ENCODE data around the gene PPP2R5E. TPM values are rescaled to one million over a fixed set of nuclear protein-coding genes. Genes with fewer than 3 reads are reported as not detected.

The PPP2R5E gene
- total and polyA plus RNA-seq, 2 of the 8 experiments (the other 6 are each of a cell fraction or from before 2014, with no cell fraction given), result 6.8 to 64.6 TPM

DNA sequence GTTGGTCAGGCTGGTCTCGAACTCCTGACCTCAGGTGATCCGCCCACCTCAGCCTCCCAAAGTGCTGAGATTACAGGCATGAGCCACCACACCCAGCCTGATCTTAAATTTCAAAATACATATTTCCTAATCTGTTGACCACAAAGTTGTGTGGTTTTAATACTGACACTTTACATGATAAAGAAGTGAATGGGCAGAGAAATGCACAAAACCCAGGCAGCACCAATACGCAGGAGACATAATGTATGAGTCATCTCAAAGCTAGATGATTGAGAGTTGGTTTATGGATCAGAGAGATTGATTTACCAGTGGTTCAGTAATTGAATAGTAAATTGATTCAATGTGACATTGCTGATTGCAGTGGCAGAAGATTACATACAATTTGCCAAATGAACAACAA lies 19.2 kb upstream of the PPP2R5E start:
- Histone ChIP-seq H2AFZ (ENCODE audit: low read length) (no peak overlapping the region), H3K23me2 (ENCODE audit: low read depth, low read length) (no peaks in the 10 kb centered on the region), H2BK12ac (ENCODE audit: low read depth, low read length) (no peak overlapping the region), H3K9me3 (ENCODE audit: insufficient read depth in 2 of 2, low read depth in 1 of 2, low read length in 1 of 2) (no peaks in the 10 kb centered on the region), H3K79me2 (ENCODE audit: control insufficient read depth in 1 of 2, insufficient read depth in 2 of 2, low read length in 2 of 2) (no peaks in the 10 kb centered on the region), H2BK5ac (ENCODE audit: low read depth, low read length) (no peak overlapping the region), H2BK15ac (ENCODE audit: low read length) (no peak overlapping the region), H3K27me3 (replicated peaks in 1 of 4; ENCODE audit: control insufficient read depth in 3 of 4, extremely low read depth in 1 of 4, insufficient read depth in 3 of 4, low read length in 3 of 4) (no peaks in the 10 kb centered on the region), H4K5ac (ENCODE audit: insufficient read length, low read depth, low read length) (no peak overlapping the region), H3K4me3 (ENCODE audit: extremely low read depth in 1 of 4, insufficient read depth in 2 of 4, low read depth in 3 of 4, low read length in 4 of 4) (no peak overlapping the region), H3K79me1 (ENCODE audit: low read depth, low read length) (no peaks in the 10 kb centered on the region), H3K56ac (replicated peaks; ENCODE audit: insufficient read length, low read depth, low read length) (no peak overlapping the region), H3K9ac (replicated peaks in 1 of 4; ENCODE audit: extremely low read depth in 1 of 4, low read depth in 3 of 4, low read length in 3 of 4) (no peak overlapping the region), H3K27ac (ENCODE audit: low read depth, low read length) (no peak overlapping the region), H2BK120ac (replicated peaks; ENCODE audit: low read depth, low read length) (no peak overlapping the region), H3K4ac (replicated peaks; ENCODE audit: insufficient read length, low read depth, low read length) (no peak overlapping the region), H3K23ac (ENCODE audit: insufficient read length) (no peak overlapping the region), H2AK5ac (ENCODE audit: low read depth, low read length) (no peak overlapping the region), H4K8ac (ENCODE audit: extremely low read depth, insufficient read depth, low read length) (no peak overlapping the region), H3K14ac (ENCODE audit: insufficient read length) (no peak overlapping the region), H3K18ac (ENCODE audit: extremely low read depth, low read length) (no peak overlapping the region), H4K91ac (replicated peaks; ENCODE audit: insufficient read length, low read length) (no peak overlapping the region), H3K4me2 (ENCODE audit: insufficient read depth in 1 of 2, low read depth in 2 of 2, low read length in 2 of 2) (no peak overlapping the region), H3K36me3 (ENCODE audit: control insufficient read depth in 2 of 4, insufficient read depth in 4 of 4, low read length in 3 of 4) (no peaks in the 10 kb centered on the region), H3K4me1 (replicated peaks in 1 of 4; ENCODE audit: control insufficient read depth in 3 of 4, insufficient read depth in 4 of 4, low read length in 3 of 4) (no peaks in the 10 kb centered on the region), H4K20me1 (replicated peaks in 1 of 2; ENCODE audit: control insufficient read depth in 1 of 2, insufficient read depth in 2 of 2, low read length in 2 of 2) (no peaks in the 10 kb centered on the region), H2BK20ac (ENCODE audit: low read length) (no peak overlapping the region)
- CTCF ChIA-PET (ENCODE audit: partially characterized antibody), result no interaction called here
- WGBS, 2 experiments (ENCODE audit: extremely low coverage in 1 of 2, insufficient coverage in 1 of 2, insufficient read length in 1 of 2, insufficient replicate concordance in 2 of 2, low coverage in 1 of 2, low lambda C conversion rate in 2 of 2, missing lambda C conversion rate in 1 of 2), result 88% methylated on average over 3 of the region's 3 CpGs; no CpG with 5 or more reads in 1 of the 2 experiments
- POLR2A ChIA-PET (ENCODE audit: partially characterized antibody), result no interaction called here
- FAIRE-seq (no peak), DNase-seq (ENCODE audit: low read depth in 1 of 2, low spot score in 2 of 2) (no peak)
- TF ChIP-seq TAF1 (IDR thresholded peaks at IDR 0.05; ENCODE audit: low read depth, low read length), result no peak
- no peak for TF ChIP-seq CHD2 (IDR thresholded peaks at IDR 0.05; ENCODE audit: low read length)
- TF ChIP-seq NRF1 (IDR thresholded peaks at IDR 0.05; ENCODE audit: low read depth, low read length), result no peak
- no peak for TF ChIP-seq CBX5 (IDR thresholded peaks at IDR 0.05; ENCODE audit: low read depth, low read length)
- TF ChIP-seq MAFK (IDR thresholded peaks at IDR 0.05; ENCODE audit: low read depth, low read length), result no peak
- TF ChIP-seq SP2 (IDR thresholded peaks at IDR 0.05; ENCODE audit: low read length), result no peak
- TF ChIP-seq TCF12 (IDR thresholded peaks at IDR 0.05; ENCODE audit: low read depth, low read length), result no peak
- no peak for TF ChIP-seq EP300 (IDR thresholded peaks at IDR 0.05; ENCODE audit: borderline replicate concordance in 1 of 2, low read depth in 2 of 2, low read length in 2 of 2)
- TF ChIP-seq YY1 (IDR thresholded peaks at IDR 0.05; ENCODE audit: low read depth, low read length), result no peak
- no peak for TF ChIP-seq SRF (IDR thresholded peaks at IDR 0.05; ENCODE audit: low read depth, low read length)
- TF ChIP-seq, protein P1, sequence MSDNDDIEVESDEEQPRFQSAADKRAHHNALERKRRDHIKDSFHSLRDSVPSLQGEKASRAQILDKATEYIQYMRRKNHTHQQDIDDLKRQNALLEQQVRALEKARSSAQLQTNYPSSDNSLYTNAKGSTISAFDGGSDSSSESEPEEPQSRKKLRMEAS (IDR thresholded peaks at IDR 0.05), result no peak
- no peak for TF ChIP-seq SUZ12 (IDR thresholded peaks at IDR 0.05; ENCODE audit: low read length)
- no peak for TF ChIP-seq CEBPB (IDR thresholded peaks at IDR 0.05; ENCODE audit: low read depth, low read length)
- no peak for TF ChIP-seq EGR1 (IDR thresholded peaks at IDR 0.05; ENCODE audit: borderline replicate concordance, low read depth, low read length)
- TF ChIP-seq KDM1A (IDR thresholded peaks at IDR 0.05; ENCODE audit: borderline replicate concordance, low read length), result no peak
- TF ChIP-seq ZNF274 (IDR thresholded peaks at IDR 0.05; ENCODE audit: borderline replicate concordance, extremely low read depth, low read length), result no peak

All from H1 (cell line).